ENCODE results near the gene EXD3. TPM values are rescaled to one million over a fixed set of nuclear protein-coding genes. Genes with fewer than 3 reads are reported as not detected.
A peak's percentile ranks its signal among the peaks of the same experiment; 100 is the strongest.
"Not testable (repeated sequence)": the region's sequence is repeated elsewhere in the genome, so short reads cannot be mapped to it uniquely, and the experiment has no call there.

The EXD3 gene
- total RNA-seq, 2 donors from 2014 or later: 5.9 to 6.0 TPM

DNA sequence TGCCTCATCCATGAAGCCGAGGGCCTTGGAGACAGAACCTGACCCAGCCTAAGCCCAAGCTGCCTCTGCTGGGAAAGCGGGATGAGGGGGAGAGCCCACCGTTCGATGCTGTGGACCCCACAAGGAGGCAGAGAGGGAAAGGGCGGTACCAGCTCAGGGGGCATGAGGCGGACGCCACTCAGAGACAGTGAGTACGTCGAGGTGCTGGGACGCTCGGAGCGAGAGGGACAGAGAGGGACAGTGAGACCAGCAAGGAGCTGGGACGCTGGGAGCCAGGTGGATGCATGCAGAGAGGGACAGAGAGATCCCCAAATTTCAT is 33.6 kb downstream of the EXD3 start:
- Histone ChIP-seq H3K36me3 (no peaks in the 10 kb centered on the region), H3K27ac (no peak overlapping the region), H3K4me3 (no peak overlapping the region), H3K4me1 (peaks cover 0 to 18% of the 10 kb centered on the region in 2 donors), H3K9me3 (no peaks in the 10 kb centered on the region), H3K27me3 (no peaks in the 10 kb centered on the region)
- no peak for DNase-seq (ENCODE audit: low spot score)
- TF ChIP-seq, protein P1, sequence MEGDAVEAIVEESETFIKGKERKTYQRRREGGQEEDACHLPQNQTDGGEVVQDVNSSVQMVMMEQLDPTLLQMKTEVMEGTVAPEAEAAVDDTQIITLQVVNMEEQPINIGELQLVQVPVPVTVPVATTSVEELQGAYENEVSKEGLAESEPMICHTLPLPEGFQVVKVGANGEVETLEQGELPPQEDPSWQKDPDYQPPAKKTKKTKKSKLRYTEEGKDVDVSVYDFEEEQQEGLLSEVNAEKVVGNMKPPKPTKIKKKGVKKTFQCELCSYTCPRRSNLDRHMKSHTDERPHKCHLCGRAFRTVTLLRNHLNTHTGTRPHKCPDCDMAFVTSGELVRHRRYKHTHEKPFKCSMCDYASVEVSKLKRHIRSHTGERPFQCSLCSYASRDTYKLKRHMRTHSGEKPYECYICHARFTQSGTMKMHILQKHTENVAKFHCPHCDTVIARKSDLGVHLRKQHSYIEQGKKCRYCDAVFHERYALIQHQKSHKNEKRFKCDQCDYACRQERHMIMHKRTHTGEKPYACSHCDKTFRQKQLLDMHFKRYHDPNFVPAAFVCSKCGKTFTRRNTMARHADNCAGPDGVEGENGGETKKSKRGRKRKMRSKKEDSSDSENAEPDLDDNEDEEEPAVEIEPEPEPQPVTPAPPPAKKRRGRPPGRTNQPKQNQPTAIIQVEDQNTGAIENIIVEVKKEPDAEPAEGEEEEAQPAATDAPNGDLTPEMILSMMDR (IDR thresholded peaks at IDR 0.05): no peak

DNA sequence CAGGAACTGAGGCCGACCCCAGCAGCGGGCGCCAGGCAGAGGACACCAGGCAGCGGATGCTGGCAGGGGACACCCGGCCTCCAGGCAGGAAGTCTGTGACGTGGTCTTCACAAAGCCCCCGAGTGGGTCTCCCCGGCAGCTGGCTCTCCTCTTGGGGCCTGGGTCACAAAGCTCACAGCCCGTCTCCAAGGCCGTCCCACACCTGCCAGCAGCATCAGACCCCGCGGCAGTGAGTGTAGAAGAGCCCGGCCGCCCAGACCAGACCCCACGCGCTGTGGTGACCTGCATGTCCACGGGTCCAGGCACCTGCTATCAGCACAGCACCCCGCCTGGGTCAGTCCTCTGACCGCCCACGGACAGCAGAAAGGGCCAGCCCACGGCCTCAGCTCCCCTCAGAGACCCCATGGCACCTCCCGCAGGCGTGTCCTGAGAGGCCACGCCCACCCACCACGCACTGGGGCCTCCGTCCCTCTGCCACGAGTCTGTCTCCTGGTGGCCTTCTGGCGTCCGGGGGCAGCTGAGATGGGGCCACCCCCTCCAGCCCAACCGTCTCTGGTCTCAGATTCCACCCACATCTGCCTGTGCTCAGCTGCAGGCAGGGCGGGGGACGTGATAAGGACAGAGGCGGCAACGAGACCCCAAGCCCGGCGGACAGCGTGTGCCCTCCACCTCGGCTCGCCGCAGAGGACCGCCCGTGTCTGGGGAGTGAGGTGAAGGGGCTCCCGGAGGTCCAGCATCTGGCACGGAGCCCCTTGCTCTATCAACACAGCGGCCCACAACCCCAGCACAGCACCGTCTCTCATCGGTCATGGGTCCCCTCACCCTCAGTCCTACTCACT is 34.2 kb downstream of the EXD3 start:
- TF ChIP-seq, protein P1 (IDR thresholded peaks at IDR 0.05): no peak
- Histone ChIP-seq H3K27ac (peak overlapping the region in 1 of 2 donors; percentile 59), H3K9me3 (no peaks in the 10 kb centered on the region), H3K27me3 (no peaks in the 10 kb centered on the region), H3K4me1 (peaks cover 0 to 18% of the 10 kb centered on the region in 2 donors), H3K4me3 (no peak overlapping the region), H3K36me3 (no peaks in the 10 kb centered on the region)
- DNase-seq (ENCODE audit: low spot score): no peak

DNA sequence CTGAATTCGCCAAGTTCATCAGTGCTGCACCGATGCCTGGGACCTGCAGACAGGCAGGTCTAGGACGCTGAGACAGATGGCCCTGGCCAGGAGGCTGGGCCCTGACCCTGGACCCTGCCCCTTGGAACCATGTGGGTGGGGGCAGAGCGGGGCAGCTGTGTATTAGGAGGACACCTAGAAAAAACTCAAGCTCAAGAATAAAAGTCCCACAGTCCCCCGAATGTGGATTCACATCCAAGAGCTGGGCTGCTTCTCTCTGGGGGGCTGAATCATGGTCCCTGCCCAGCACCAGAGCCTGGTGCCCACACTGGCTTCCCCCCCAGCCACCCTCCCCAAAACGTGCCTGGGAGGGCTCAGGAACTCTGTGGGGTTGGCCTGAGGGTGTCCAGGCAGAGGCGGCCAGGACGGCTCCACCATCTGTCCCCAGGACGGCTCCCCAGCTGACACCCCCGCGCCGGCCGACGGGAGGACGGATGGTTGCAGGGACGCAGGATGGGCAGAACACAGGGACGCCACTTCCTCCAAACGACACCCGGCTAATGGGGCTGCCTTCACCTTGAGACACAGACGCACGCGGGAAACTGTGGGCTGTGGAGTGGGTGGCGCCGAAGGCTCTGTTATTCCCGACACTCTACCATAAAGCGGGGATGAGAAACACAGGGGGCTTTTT is 34.9 kb downstream of the EXD3 start:
- Histone ChIP-seq H3K4me1 (peaks cover 0 to 18% of the 10 kb centered on the region in 2 donors), H3K27ac (peak overlapping the region; percentile 59 to 69), H3K4me3 (no peak overlapping the region), H3K27me3 (no peaks in the 10 kb centered on the region), H3K9me3 (no peaks in the 10 kb centered on the region), H3K36me3 (no peaks in the 10 kb centered on the region)
- TF ChIP-seq, protein P1 (IDR thresholded peaks at IDR 0.05): no peak
- no peak for DNase-seq (ENCODE audit: low spot score)

DNA sequence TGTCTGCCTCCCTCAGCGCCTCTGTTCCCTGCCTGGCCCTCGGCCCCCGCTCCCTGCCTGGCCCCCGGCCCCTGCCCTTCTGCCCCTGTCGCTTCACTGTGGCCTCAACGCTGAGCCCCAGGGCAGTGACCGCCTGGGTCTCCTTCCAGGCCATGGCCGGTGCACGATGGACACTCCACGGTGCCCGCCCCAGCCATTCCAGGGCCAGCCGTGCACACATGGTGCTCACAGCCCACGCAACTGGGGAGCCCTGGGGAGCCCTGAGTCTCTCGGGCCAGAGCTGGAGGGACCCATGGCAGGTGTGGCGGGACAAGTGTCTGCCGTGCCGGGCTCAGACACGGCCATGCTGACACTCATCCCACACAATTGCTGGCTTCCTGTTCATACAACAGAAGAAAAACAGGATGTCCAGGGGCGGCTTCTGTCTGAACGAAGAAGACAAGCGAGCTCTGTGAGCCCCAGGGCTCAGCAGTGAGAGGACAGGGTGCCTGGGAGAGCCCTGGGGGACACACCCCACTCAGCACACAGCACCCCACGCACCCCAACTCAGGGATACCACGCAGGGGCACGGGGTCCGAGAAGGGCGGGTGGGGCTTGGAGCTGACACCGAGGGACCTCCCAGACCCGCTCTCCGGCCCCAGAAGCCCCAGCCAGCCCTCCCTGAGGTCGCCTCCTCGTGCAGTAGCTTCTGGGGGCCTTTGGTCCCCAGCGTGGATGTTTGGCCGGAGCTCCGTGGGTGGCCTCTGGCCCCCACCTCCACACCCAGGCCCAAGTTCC is 35.7 kb downstream of the EXD3 start:
- H3K4me1 ChIP-seq: peaks cover 0 to 18% of the 10 kb centered on the region in 2 donors
- H3K27me3 ChIP-seq: no peaks in the 10 kb centered on the region
- DNase-seq (ENCODE audit: low spot score): no peak
- peak overlapping the region; percentile 59 to 69 for H3K27ac ChIP-seq
- no peaks in the 10 kb centered on the region for H3K9me3 ChIP-seq
- H3K36me3 ChIP-seq: no peaks in the 10 kb centered on the region
- no peak overlapping the region for H3K4me3 ChIP-seq
- TF ChIP-seq, protein P1 (IDR thresholded peaks at IDR 0.05): no peak

DNA sequence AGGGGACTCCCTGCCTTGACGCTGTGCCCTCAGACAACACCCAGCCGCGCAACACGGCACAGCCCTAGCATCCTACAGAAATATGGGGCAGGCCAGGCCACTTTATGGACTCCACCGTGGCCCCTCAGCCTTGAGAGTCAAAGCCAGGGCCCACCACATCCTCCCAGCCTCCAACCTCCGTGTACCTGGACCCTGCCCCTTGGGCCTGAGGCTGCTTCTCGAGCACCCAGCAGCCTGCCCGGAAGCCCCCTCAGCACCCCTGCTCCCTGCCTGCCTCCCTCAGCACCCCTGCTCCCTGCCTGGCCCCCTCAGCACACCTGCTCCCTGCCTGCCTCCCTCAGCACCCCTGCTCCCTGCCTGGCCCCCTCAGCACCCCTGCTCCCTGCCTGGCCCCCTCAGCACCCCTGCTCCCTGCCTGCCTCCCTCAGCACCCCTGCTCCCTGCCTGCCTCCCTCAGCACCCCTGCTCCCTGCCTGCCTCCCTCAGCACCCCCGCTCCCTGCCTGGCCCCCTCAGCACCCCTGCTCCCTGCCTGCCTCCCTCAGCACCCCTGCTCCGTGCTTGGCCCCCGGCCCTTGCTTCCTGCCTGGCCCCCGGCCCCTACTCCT is 36.4 kb downstream of the EXD3 start:
- peak overlapping the region; percentile 59 to 69 for H3K27ac ChIP-seq
- H3K36me3 ChIP-seq: not testable (repeated sequence)

More for the DNA sequence above, 36.4 kb downstream of the EXD3 start:
- H3K27me3 ChIP-seq; H3K4me3 ChIP-seq; H3K9me3 ChIP-seq; DNase-seq (ENCODE audit: low spot score): not testable (repeated sequence)
- peaks cover 0 to 18% of the 10 kb centered on the region in 2 donors for H3K4me1 ChIP-seq

Measured in right atrium auricular region (tissue), 2 donors.